Pons (tissue), 1 donor: Measurements from ENCODE around the gene IFNAR1.
A peak's percentile ranks its signal among the peaks of the same experiment; 100 is the strongest.

Experiments
- DNase-seq: peaks from one replicate; pipeline ENCODE4 v3.0.0-alpha.2; 2016; ENCODE audit warnings: low spot score

IFNAR1 gene

GRCh38 chr21:33402001-33402979 is 77.5 kb downstream of the IFNAR1 start:
- DNase-seq = peak; percentile 61

- no peak for DNase-seq
Observed at GRCh38 chr21:33403128-33403785, 78.5 kb downstream of the IFNAR1 start, which contains the start of gene IFNGR2. IFNGR2 (plus strand) TSS chr21:33403413; CDS start chr21:33403544, 131 bp downstream.

- peak; percentile 35 for DNase-seq
Observed at GRCh38 chr21:33403786-33404585, 79.2 kb downstream of the IFNAR1 start.

GRCh38 chr21:33406493-33406892 is 81.7 kb downstream of the IFNAR1 start:
- DNase-seq = no peak
